Pancreas (tissue), 10 donors: ENCODE results near the gene NGF. TPM values are rescaled to one million over a fixed set of nuclear protein-coding genes. Genes with fewer than 3 reads are reported as not detected.

Source experiments
- ATAC-seq, 4 donors: fragments of 200-7000 bp; cut with Tn5 transposase; one replicate each; pipeline versions ENCODE4 v1.8.0 to v1.9.1; 2020; ENCODE audit warnings: mild to moderate bottlenecking in 4 of 4, moderate library complexity in 4 of 4
- DNase-seq, 6 donors: peaks; one replicate each; pipeline ENCODE4 v3.0.0-alpha.2; 2020
- FAIRE-seq: peaks from 2 replicates; lab custom pipeline; 2012; peaks lifted over from hg19 to GRCh38; lab: Jason Lieb, UNC
- H3K27ac ChIP-seq, 4 donors: fragments of 200-600 bp; sonication (generic); 1 replicate in 3 of 4; 2 replicates in 1 of 4; pipeline versions ENCODE4 v1.5.0 to v1.8.0; 2020
- H3K27me3 ChIP-seq, 4 donors: fragments of 200-600 bp; one replicate each; pipeline ENCODE4 v1.8.0; 2021
- H3K36me3 ChIP-seq, 3 donors: fragments of 200-600 bp; sonication (generic) in 1 of 3; one replicate each; pipeline versions ENCODE4 v1.5.0 to v1.8.0; 2020 to 2021
- H3K4me1 ChIP-seq, 3 donors: fragments of 200-600 bp; one replicate each; pipeline ENCODE4 v1.8.0; 2021
- H3K4me3 ChIP-seq, 4 donors: fragments of 200-600 bp; sonication (generic) in 2 of 4; one replicate each; pipeline versions ENCODE4 v1.5.0 to v1.8.0; 2020 to 2021
- H3K9me3 ChIP-seq, 4 donors: fragments of 200-600 bp; one replicate each; pipeline ENCODE4 v1.8.0; 2021
- WGBS, 2 donors: extraction: QIAGEN DNeasy Blood & Tissue Kit; methylation state at CpG; one replicate each; pipeline ENCODE4 v1.1.7; 2013; 5-methylcytosine and 5-hydroxymethylcytosine counted together
- intact Hi-C, 3 donors: fragments of 100-400 bp; cut with DNase I; formaldehyde crosslinking; loops; one replicate each; pipeline versions ENCODE4 v1.11.1 to v1.14.2; 2022
- polyA plus RNA-seq, 2 donors: library from polyadenylated mRNA; stranded (reverse); fragments of 200-250 nt; gene quantifications; one replicate each; pipeline ENCODE4 v1.2.3, GENCODE V29; 2013
- total RNA-seq, 6 donors: library from RNA; stranded (reverse); fragmentation: NEBNext Ultra II Directional in 4 of 6; extraction: Animal tissue kit (Norgen Biotek cat#: 25700) in 4 of 6; gene quantifications; one replicate each; pipeline versions ENCODE4 v1.2.1 to v1.2.4, GENCODE V29; 2021 to 2023
- TF ChIP-seq, protein P1 (sequence below), 4 donors: fragments of 200-600 bp; sonication (generic) in 3 of 4; IDR thresholded peaks; one replicate each; pipeline versions ENCODE4 v1.5.0 to v1.8.0; 2021; ENCODE audit warnings: antibody characterized with exemption in 4 of 4
- donor health status: healthy with polysubstance abuse.
- donor health status: DM: no; HTN: no; CAD: no; lungs with moderate emphysema.
- donor health status: DM: no; HTN: no; CAD: no.
- donor health status: control.
- donor health status: control.
- donor health status: Bipolar disorder and iron deficiency.
- donor health status: DM: yes; HTN: yes; CAD: no.
- donor health status: DM: no; HTN: no; CAD: no.
- donor health status: DM: no; HTN: no; CAD: no.
- donor health status: DM: yes; HTN: yes; CAD: no.

The NGF gene
- total and polyA plus RNA-seq, 8 donors, result 0.25 to 1.1 (median 0.54) TPM; not detected in 2

DNA sequence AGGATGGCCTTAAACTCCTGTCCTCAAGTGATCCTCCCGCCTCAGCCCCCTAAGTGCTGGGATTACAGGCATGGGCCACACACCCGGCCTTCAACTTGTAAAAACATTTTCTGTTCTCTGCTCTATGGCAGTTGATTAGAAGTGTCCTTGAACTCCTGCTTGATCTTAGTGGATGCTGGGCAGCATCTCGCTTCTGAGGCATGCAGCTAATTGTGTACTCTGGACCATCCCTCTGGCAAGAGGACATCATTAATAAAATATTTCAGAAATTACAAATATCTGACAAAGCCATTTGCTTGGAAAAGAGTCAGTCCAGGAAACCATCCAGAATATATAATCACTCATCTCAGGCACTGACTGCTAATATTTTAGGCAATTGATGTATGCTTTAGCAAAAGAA is 8.1 kb downstream of the NGF start:
- intact Hi-C loops, result no loop called here
- H3K4me1 ChIP-seq, result peaks cover 0 to 2% (median 0%) of the 10 kb centered on the region in 3 donors
- TF ChIP-seq, protein P1, sequence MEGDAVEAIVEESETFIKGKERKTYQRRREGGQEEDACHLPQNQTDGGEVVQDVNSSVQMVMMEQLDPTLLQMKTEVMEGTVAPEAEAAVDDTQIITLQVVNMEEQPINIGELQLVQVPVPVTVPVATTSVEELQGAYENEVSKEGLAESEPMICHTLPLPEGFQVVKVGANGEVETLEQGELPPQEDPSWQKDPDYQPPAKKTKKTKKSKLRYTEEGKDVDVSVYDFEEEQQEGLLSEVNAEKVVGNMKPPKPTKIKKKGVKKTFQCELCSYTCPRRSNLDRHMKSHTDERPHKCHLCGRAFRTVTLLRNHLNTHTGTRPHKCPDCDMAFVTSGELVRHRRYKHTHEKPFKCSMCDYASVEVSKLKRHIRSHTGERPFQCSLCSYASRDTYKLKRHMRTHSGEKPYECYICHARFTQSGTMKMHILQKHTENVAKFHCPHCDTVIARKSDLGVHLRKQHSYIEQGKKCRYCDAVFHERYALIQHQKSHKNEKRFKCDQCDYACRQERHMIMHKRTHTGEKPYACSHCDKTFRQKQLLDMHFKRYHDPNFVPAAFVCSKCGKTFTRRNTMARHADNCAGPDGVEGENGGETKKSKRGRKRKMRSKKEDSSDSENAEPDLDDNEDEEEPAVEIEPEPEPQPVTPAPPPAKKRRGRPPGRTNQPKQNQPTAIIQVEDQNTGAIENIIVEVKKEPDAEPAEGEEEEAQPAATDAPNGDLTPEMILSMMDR (IDR thresholded peaks at IDR 0.05), result no peak
- ATAC-seq (no peak), DNase-seq (no peak), FAIRE-seq (no peak)
- WGBS, 2 donors, result 55 to 62% methylated on average over 3 of the region's 3 CpGs
- H3K27ac ChIP-seq, result no peak overlapping the region
- no peaks in the 10 kb centered on the region for H3K9me3 ChIP-seq
- H3K36me3 ChIP-seq, result no peaks in the 10 kb centered on the region
- H3K27me3 ChIP-seq, result no peaks in the 10 kb centered on the region
- no peak overlapping the region for H3K4me3 ChIP-seq

DNA sequence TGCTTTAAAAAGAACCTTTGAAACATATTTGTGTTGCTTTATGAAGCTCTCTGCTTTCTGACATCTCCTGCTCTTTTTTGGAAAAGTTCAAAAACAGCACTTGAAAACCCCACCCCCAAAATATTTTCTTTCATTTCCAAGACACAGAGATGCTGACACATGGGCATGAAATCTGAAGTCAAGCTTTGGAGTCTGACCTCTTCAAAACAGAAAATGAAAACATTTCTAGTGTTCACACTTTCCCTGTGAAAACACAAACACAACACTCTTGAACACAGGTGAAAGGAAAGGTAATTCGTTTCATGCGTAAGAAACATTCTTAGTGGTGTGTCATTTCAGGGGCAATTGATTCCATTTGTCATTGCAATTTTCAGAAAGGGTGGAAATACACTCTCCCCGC is 10.8 kb downstream of the NGF start:
- FAIRE-seq, result no peak

DNA sequence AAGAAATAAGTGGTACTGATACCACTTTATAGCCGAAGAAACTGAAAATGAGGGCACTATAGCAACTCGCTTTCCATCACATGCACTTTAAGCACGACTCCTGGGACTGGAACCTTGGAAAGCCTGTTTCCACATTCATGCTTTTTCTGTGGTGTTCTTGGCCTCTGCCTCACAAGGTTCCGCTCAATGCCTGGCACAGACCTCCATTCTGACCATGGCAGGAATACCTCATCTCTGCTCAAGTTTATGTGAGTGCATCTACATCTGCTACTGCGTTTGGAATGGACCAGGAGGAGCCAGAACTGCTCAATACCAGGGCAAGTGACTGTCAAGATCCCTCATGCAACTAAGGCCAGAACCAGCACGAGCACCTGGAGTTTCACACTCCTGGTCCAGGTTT is 11.6 kb downstream of the NGF start:
- intact Hi-C loops, result no loop called here
- ATAC-seq, result no peak
- Histone ChIP-seq H3K27ac (no peak overlapping the region), H3K4me1 (peaks cover 0 to 2% (median 0%) of the 10 kb centered on the region in 3 donors), H3K27me3 (no peaks in the 10 kb centered on the region), H3K9me3 (no peaks in the 10 kb centered on the region), H3K36me3 (no peaks in the 10 kb centered on the region), H3K4me3 (no peak overlapping the region)
- DNase-seq, result no peak
- no peak for FAIRE-seq
- WGBS, 2 donors, result 82 to 90% methylated on average over 6 of the region's 6 CpGs
- TF ChIP-seq, protein P1 (IDR thresholded peaks at IDR 0.05), result no peak

More for the DNA sequence above, 10.8 kb downstream of the NGF start:
- no peak for DNase-seq
- ATAC-seq, result no peak
- no peaks in the 10 kb centered on the region for H3K9me3 ChIP-seq
- no peak overlapping the region for H3K27ac ChIP-seq
- no peaks in the 10 kb centered on the region for H3K27me3 ChIP-seq
- 70 to 72% methylated on average over 3 of the region's 3 CpGs for WGBS, 2 donors
- H3K36me3 ChIP-seq, result no peaks in the 10 kb centered on the region
- TF ChIP-seq, protein P1 (IDR thresholded peaks at IDR 0.05), result no peak
- intact Hi-C loops, result no loop called here
- no peak overlapping the region for H3K4me3 ChIP-seq
- H3K4me1 ChIP-seq, result peaks cover 0 to 2% (median 0%) of the 10 kb centered on the region in 3 donors

DNA sequence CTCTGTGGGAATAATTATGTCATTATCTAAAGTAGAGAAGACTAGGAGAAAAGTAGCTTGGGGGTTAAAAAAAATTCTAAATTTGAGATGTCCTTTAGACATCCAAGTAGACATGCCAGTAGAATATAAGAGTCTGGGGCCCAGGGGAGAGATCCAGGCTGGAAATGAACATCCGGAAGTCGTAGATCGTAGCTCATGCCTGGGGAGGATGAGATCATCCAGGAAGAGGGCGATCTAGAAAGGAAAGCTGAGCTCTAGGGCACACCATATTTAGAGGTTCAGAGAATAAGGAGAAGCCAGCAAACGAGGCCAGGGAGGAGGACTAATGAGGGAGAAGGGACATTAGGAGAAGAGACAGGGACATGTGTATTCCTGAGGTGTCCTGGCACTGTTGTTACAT is 12.2 kb downstream of the NGF start:
- intact Hi-C loops, result no loop called here
- WGBS, 2 donors, result 73 to 79% methylated on average over 5 of the region's 5 CpGs
- Histone ChIP-seq H3K27me3 (no peaks in the 10 kb centered on the region), H3K4me1 (peaks cover 0 to 2% (median 0%) of the 10 kb centered on the region in 3 donors), H3K9me3 (no peaks in the 10 kb centered on the region), H3K27ac (no peak overlapping the region), H3K4me3 (no peak overlapping the region), H3K36me3 (no peaks in the 10 kb centered on the region)
- TF ChIP-seq, protein P1 (IDR thresholded peaks at IDR 0.05), result no peak
- FAIRE-seq (no peak), DNase-seq (no peak), ATAC-seq (no peak)

DNA sequence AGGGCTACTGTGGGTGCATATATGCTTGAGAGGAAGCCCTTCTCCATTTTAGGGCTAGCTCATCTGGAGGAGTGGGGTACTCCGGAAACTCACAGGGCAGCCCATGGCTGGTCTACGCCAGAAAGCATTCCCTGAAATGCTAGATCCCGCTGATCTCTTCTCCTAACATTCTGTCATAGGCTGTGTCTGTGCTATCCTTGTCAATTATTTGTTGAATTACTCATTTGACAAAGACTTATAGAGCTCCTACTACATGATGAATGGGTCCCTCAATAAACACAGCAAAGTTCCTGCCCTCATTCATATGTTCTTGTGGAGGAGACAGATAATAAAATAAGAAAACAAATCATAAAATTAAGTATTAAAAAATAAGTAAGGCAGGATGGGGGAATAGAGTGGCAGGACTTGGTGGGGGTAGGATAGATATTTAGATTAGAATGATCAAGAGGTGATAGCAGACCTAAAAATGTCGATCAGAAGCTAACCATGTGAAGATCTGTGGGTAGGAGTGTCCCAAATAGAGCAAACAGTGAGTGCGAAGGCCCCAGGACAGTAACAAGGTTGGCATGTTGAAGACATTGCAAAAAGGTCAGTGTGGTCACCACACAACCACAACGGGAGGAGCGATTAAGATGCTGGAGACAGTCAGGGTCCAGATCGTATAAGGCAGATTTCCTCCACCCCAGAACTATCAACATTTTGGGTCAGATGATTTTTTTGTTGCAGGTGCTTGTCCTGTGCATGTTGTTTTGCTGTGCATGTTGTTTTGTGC is 13.2 kb downstream of the NGF start:
- DNase-seq, result no peak
- FAIRE-seq, result no peak
- WGBS, 2 donors, result 84 to 86% methylated on average over 8 of the region's 8 CpGs
- no peak for ATAC-seq
- H3K27ac ChIP-seq, result no peak overlapping the region
- H3K4me1 ChIP-seq, result no peaks in the 10 kb centered on the region
- H3K27me3 ChIP-seq, result no peaks in the 10 kb centered on the region
- TF ChIP-seq, protein P1 (IDR thresholded peaks at IDR 0.05), result no peak
- H3K4me3 ChIP-seq, result no peak overlapping the region
- no peaks in the 10 kb centered on the region for H3K9me3 ChIP-seq
- no peaks in the 10 kb centered on the region for H3K36me3 ChIP-seq
- intact Hi-C loops, result no loop called here
